Neural progenitor cell (in vitro differentiated cells): ENCODE results near the gene NXPE1. TPM values are rescaled to one million over a fixed set of nuclear protein-coding genes. Genes with fewer than 3 reads are reported as not detected.
"Not testable (repeated sequence)": the region's sequence is repeated elsewhere in the genome, so short reads cannot be mapped to it uniquely, and the experiment has no call there.

Experiments
- DNase-seq: peaks from one replicate; pipeline ENCODE4 v3.0.0-alpha.2; 2016; ENCODE audit warnings: low spot score
- H2AFZ ChIP-seq: fragments of 200-600 bp; sonication (generic); replicated peaks from 2 replicates; pipeline ENCODE4 v1.6.1; 2016; ENCODE audit warnings: antibody characterized with exemption
- H3F3A ChIP-seq: fragments of 200-600 bp; sonication (generic); 2 replicates; pipeline ENCODE4 v1.6.1; 2016; ENCODE audit warnings: antibody characterized with exemption, low read depth
- H3K27ac ChIP-seq: fragments of 200-600 bp; sonication (generic); 2 replicates; pipeline ENCODE4 v1.5.1; 2016; ENCODE audit warnings: mild to moderate bottlenecking
- H3K27me3 ChIP-seq: fragments of 200-600 bp; sonication (generic); 2 replicates; pipeline ENCODE4 v1.6.1; 2016; ENCODE audit warnings: mild to moderate bottlenecking, moderate library complexity
- H3K36me3 ChIP-seq: fragments of 200-600 bp; sonication (generic); 2 replicates; pipeline ENCODE4 v1.5.1; 2016
- H3K4me1 ChIP-seq: fragments of 200-600 bp; sonication (generic); 2 replicates; pipeline ENCODE4 v1.6.1; 2016; ENCODE audit warnings: mixed run types
- H3K4me2 ChIP-seq: fragments of 200-600 bp; sonication (generic); 2 replicates; pipeline ENCODE4 v1.6.1; 2016
- H3K4me3 ChIP-seq: fragments of 200-600 bp; sonication (generic); 2 replicates; pipeline ENCODE4 v1.5.1; 2016
- H3K79me2 ChIP-seq: fragments of 200-600 bp; sonication (generic); 2 replicates; pipeline ENCODE4 v1.6.1; 2016; ENCODE audit warnings: low read depth
- H3K9ac ChIP-seq: fragments of 200-600 bp; sonication (generic); 2 replicates; pipeline ENCODE4 v1.6.1; 2016
- H3K9me3 ChIP-seq: fragments of 200-600 bp; sonication (generic); 2 replicates; pipeline ENCODE4 v1.5.1; 2016; ENCODE audit warnings: low read depth
- H4K20me1 ChIP-seq: fragments of 200-600 bp; sonication (generic); 2 replicates; pipeline ENCODE4 v1.6.1; 2016; ENCODE audit warnings: low read depth
- H3K27ac Mint-ChIP-seq: 3 replicates; pipeline ENCODE4 v1.8.0; 2021; ENCODE audit warnings: mixed read lengths
- H3K27me3 Mint-ChIP-seq: 2 replicates; pipeline ENCODE4 v1.8.0; 2022; ENCODE audit warnings: low read depth, mild to moderate bottlenecking, inconsistent platforms, moderate library complexity, mixed read lengths; ENCODE audit not compliant: insufficient read depth
- H3K36me3 Mint-ChIP-seq: 3 replicates; pipeline ENCODE4 v1.8.0; 2021; ENCODE audit warnings: mixed read lengths
- H3K4me1 Mint-ChIP-seq: 3 replicates; pipeline ENCODE4 v1.8.0; 2021; ENCODE audit warnings: mixed read lengths
- H3K4me3 Mint-ChIP-seq: 3 replicates; pipeline ENCODE4 v1.8.0; 2021; ENCODE audit warnings: mild to moderate bottlenecking, moderate library complexity, mixed read lengths
- H3K9me3 Mint-ChIP-seq: 3 replicates; pipeline ENCODE4 v1.8.0; 2020; ENCODE audit warnings: mixed read lengths
- EZH2 ChIP-seq: fragments of 200-600 bp; sonication (generic); IDR thresholded peaks from 2 replicates; pipeline ENCODE4 v1.6.1; 2017; ENCODE audit warnings: antibody characterized with exemption, mild to moderate bottlenecking, moderate library complexity
- EZH2phosphoT487 ChIP-seq: fragments of 200-600 bp; sonication (generic); IDR thresholded peaks from 2 replicates; pipeline ENCODE4 v1.6.1; 2017; ENCODE audit warnings: antibody characterized with exemption
- total RNA-seq: library from RNA; depleted of rRNA; stranded (reverse); fragments of >200 nt; gene quantifications from 2 replicates; pipeline ENCODE4 v1.2.3, GENCODE V29; 2015; ENCODE audit warnings: low replicate concordance
- TF ChIP-seq, protein P1 (sequence below): fragments of 200-600 bp; sonication (generic); IDR thresholded peaks from 2 replicates; pipeline ENCODE4 v1.5.1; 2017; ENCODE audit warnings: antibody characterized with exemption, mild to moderate bottlenecking

NXPE1 gene
- total RNA-seq, 1 donor from 2014 or later, result not detected

DNA sequence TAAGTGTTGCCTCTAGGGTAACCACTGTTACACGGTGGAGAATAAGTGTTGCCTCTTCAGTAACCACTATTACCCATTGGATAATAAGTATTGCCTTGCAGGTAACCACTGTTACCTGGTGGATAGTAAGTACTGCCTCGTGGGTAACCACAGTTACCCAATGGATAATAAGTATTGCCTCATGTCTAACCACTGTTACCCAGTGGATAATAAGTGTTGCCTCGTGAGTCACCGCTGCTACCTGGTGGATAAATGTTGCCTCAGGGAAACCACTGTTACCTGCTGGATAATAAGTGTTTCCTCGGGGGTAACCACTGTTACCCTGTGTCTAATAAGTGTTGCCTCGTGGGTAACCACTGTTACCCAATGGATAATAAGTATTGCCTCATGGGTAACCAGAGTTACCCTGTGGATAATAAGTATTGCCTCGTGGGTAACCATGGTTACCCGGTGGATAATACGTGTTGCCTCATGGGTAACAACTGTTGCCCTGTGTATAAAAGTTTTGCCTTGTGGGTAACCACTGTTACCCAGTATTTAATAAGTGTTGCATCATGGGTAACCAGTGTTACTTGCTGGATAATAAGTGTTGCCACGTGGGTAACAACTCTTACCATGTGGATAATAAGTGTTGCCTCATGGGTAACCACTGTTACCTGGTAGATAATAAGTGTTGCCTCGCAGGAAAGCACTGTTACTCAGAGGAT lies 48.2 kb upstream of the NXPE1 start:
- Mint-ChIP-seq H3K9me3 (peaks cover 28% of the 10 kb centered on the region), H3K4me1 (no peaks in the 10 kb centered on the region), H3K27ac (no peak overlapping the region), H3K4me3 (no peak overlapping the region), H3K27me3 (peaks cover 2% of the 10 kb centered on the region), H3K36me3 (no peaks in the 10 kb centered on the region)
- H3K79me2 ChIP-seq, result no peaks in the 10 kb centered on the region
- H3K9ac ChIP-seq, result no peak overlapping the region
- H3K4me1 ChIP-seq, result no peaks in the 10 kb centered on the region
- H3K4me2 ChIP-seq, result no peak overlapping the region
- H3F3A ChIP-seq, result peaks cover 78% of the 10 kb centered on the region
- TF ChIP-seq EZH2 (no peak), EZH2phosphoT487 (no peak)
- TF ChIP-seq, protein P1, sequence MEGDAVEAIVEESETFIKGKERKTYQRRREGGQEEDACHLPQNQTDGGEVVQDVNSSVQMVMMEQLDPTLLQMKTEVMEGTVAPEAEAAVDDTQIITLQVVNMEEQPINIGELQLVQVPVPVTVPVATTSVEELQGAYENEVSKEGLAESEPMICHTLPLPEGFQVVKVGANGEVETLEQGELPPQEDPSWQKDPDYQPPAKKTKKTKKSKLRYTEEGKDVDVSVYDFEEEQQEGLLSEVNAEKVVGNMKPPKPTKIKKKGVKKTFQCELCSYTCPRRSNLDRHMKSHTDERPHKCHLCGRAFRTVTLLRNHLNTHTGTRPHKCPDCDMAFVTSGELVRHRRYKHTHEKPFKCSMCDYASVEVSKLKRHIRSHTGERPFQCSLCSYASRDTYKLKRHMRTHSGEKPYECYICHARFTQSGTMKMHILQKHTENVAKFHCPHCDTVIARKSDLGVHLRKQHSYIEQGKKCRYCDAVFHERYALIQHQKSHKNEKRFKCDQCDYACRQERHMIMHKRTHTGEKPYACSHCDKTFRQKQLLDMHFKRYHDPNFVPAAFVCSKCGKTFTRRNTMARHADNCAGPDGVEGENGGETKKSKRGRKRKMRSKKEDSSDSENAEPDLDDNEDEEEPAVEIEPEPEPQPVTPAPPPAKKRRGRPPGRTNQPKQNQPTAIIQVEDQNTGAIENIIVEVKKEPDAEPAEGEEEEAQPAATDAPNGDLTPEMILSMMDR, result no peak
- no peak overlapping the region for H3K27ac ChIP-seq
- no peak overlapping the region for H2AFZ ChIP-seq
- H3K36me3 ChIP-seq, result no peaks in the 10 kb centered on the region
- H3K9me3 ChIP-seq, result peaks cover 4% of the 10 kb centered on the region
- H4K20me1 ChIP-seq, result no peaks in the 10 kb centered on the region
- no peaks in the 10 kb centered on the region for H3K27me3 ChIP-seq
- H3K4me3 ChIP-seq, result no peak overlapping the region
- no peak for DNase-seq

DNA sequence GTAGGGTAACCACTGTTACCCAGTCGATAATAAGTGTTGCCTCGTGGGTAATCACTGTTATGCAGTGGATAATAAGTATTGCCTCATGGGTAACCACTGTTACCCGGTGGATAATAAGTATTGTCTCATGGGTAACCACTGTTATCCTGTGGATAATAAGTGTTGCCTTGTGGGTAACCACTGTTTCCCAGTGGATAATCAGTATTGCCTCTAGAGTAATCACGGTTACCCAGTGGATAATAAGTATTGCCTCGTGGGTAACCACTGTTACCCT lies 47.1 kb upstream of the NXPE1 start:
- peaks cover 24% of the 10 kb centered on the region for H3K9me3 Mint-ChIP-seq
- H3K4me3 ChIP-seq, H3K4me2 ChIP-seq, H3K9ac ChIP-seq, H3K36me3 ChIP-seq, H4K20me1 ChIP-seq, H3K9me3 ChIP-seq, DNase-seq, H3K27me3 Mint-ChIP-seq, H3K4me3 Mint-ChIP-seq, H3K27ac ChIP-seq, H3K79me2 ChIP-seq, H3K4me1 Mint-ChIP-seq, H2AFZ ChIP-seq, H3K27me3 ChIP-seq, H3K4me1 ChIP-seq, H3K36me3 Mint-ChIP-seq, H3K27ac Mint-ChIP-seq: not testable (repeated sequence)
- H3F3A ChIP-seq, result peaks cover 78% of the 10 kb centered on the region

DNA sequence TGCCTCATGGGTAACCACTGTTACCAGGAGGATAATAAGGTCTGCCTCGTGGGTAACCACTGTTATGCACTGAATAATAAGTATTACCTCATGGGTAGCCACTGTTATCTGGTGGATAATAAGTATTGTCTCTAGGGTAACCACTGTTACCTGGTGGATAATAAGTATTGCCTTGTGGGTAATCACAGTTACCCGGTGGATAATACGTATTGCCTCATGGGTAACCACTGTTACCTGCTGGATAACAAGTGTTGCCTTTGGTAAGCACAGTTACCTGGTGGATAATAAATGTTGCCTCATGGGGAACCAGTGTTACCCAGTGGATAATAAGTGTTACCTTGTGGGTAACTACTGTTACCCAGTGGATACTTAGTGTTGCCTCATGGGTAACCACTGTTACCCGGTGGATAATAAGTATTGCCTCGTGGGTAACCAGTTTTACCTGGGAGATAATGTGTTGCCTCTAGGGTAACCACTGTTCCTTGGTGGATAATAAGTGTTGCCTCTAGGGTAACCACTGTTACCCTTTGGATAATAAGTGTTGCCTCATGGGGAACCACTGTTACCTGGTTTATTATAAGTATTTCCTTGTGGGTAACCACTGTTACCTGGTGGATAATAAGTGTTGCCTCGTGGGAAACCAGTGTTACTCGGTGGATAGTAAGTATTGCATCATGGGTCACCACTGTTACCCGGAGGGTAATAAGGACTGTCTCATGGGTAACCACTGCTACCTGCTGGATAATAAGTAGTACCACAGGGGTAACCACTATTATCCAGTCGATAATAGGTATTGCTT lies 46.5 kb upstream of the NXPE1 start:
- H4K20me1 ChIP-seq, result no peaks in the 10 kb centered on the region
- H3K27ac ChIP-seq, result no peak overlapping the region
- H3K4me3 ChIP-seq, result no peak overlapping the region
- peaks cover 4% of the 10 kb centered on the region for H3K9me3 ChIP-seq
- H3K27ac Mint-ChIP-seq, result no peak overlapping the region
- peaks cover 20% of the 10 kb centered on the region for H3K9me3 Mint-ChIP-seq
- H3K4me1 ChIP-seq, result no peaks in the 10 kb centered on the region
- no peaks in the 10 kb centered on the region for H3K4me1 Mint-ChIP-seq
- no peaks in the 10 kb centered on the region for H3K27me3 ChIP-seq
- no peak for TF ChIP-seq EZH2phosphoT487
- TF ChIP-seq EZH2, result no peak
- TF ChIP-seq, protein P1, result no peak
- H3K79me2 ChIP-seq, result no peaks in the 10 kb centered on the region
- no peaks in the 10 kb centered on the region for H3K36me3 ChIP-seq
- H3K4me2 ChIP-seq, result no peak overlapping the region
- no peak overlapping the region for H3K4me3 Mint-ChIP-seq
- no peaks in the 10 kb centered on the region for H3K36me3 Mint-ChIP-seq
- no peak for DNase-seq
- H3K27me3 Mint-ChIP-seq, result peaks cover 2% of the 10 kb centered on the region
- H3F3A ChIP-seq, result peaks cover 73% of the 10 kb centered on the region
- H2AFZ ChIP-seq, result no peak overlapping the region
- H3K9ac ChIP-seq, result no peak overlapping the region

DNA sequence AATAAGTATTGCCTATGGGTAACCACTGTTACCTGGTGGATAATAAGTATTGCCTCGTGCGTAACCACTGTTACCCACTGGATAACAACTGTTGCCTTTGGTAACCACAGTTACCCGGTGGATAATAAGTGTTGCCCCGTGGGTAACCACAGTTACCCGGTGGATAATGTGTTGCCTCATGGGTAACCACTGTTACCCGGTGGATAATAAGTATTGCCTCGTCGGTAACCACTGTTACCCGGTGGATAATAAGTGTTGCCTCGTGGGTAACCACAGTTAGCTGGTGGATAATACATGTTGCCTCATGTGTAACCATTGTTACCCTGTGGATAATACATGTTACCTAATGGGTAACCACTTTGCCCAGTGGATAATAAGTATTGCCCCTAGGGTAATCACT lies 45.7 kb upstream of the NXPE1 start:
- Mint-ChIP-seq H3K4me1 (no peaks in the 10 kb centered on the region), H3K36me3 (no peaks in the 10 kb centered on the region), H3K4me3 (no peak overlapping the region), H3K27ac (no peak overlapping the region), H3K27me3 (peaks cover 2% of the 10 kb centered on the region), H3K9me3 (peaks cover 17% of the 10 kb centered on the region)
- DNase-seq, result no peak
- TF ChIP-seq, protein P1, result no peak
- no peak for TF ChIP-seq EZH2phosphoT487
- TF ChIP-seq EZH2, result no peak
- Histone ChIP-seq H4K20me1 (no peaks in the 10 kb centered on the region), H3K4me2 (no peak overlapping the region), H3K36me3 (no peaks in the 10 kb centered on the region), H3F3A (peaks cover 66% of the 10 kb centered on the region), H3K27ac (no peak overlapping the region), H3K4me3 (no peak overlapping the region), H3K9me3 (peaks cover 4% of the 10 kb centered on the region), H3K79me2 (no peaks in the 10 kb centered on the region), H3K9ac (no peak overlapping the region), H3K27me3 (no peaks in the 10 kb centered on the region), H2AFZ (no peak overlapping the region), H3K4me1 (no peaks in the 10 kb centered on the region)
